ENCODE data around the gene EBF3. TPM values are rescaled to one million over a fixed set of nuclear protein-coding genes. Genes with fewer than 3 reads are reported as not detected.
A peak's percentile ranks its signal among the peaks of the same experiment; 100 is the strongest.

Gene EBF3
- total RNA-seq, 5 donors from 2014 or later (not counting 1 experiment from before 2014, with no cell fraction given): not detected

GRCh38 chr10:129888784-129889616, 75.1 kb downstream of the EBF3 start:
- ATAC-seq (replicated peaks in 1 of 4): peak in 2 of 4 experiments; percentile 23 to 37
- no peak overlapping the region for H3K4me3 Mint-ChIP-seq
- H3K9me3 Mint-ChIP-seq: no peaks in the 10 kb centered on the region
- CTCF ChIA-PET: interaction anchor here (0.5 to 1.2 kb wide), 8 partner anchors 44 to 1436 kb away, joined by 3 to 4 read pairs (median 3); no protein-coding TSS in a partner anchor
- H3K36me3 ChIP-seq (ENCODE audit: control insufficient read depth in 2 of 2, extremely low read depth in 1 of 2, insufficient read depth in 1 of 2, low read length in 1 of 2): no peaks in the 10 kb centered on the region
- no peaks in the 10 kb centered on the region for H3K36me3 Mint-ChIP-seq
- 54% methylated on average over 18 of the region's 22 CpGs for WGBS (ENCODE audit: insufficient coverage)
- no peaks in the 10 kb centered on the region for H3K9me3 ChIP-seq
- POLR2A ChIA-PET: no interaction called here
- H3K4me1 Mint-ChIP-seq: no peaks in the 10 kb centered on the region
- no peak overlapping the region for H3K4me3 ChIP-seq (ENCODE audit: control insufficient read depth in 1 of 2, extremely low read depth in 1 of 2, low read length in 1 of 2)
- H3K27ac ChIP-seq (ENCODE audit: low read length): no peak overlapping the region
- DNase-seq: peak in 22 of 35 experiments; percentile 5 to 47 (median 20)
- H3K4me1 ChIP-seq (ENCODE audit: control insufficient read depth in 1 of 2, extremely low read depth in 1 of 2, insufficient read depth in 2 of 2, low read length in 2 of 2): no peaks in the 10 kb centered on the region
- H3K27ac Mint-ChIP-seq: no peak overlapping the region
- H3K27me3 ChIP-seq (replicated peaks in 1 of 2; ENCODE audit: control insufficient read depth in 2 of 2, extremely low read depth in 1 of 2, insufficient read depth in 2 of 2, low read length in 1 of 2): peaks cover 0 to 10% of the 10 kb centered on the region in 2 experiments
- H3K27me3 Mint-ChIP-seq: peaks cover 3% of the 10 kb centered on the region in 2 donors

DNA sequence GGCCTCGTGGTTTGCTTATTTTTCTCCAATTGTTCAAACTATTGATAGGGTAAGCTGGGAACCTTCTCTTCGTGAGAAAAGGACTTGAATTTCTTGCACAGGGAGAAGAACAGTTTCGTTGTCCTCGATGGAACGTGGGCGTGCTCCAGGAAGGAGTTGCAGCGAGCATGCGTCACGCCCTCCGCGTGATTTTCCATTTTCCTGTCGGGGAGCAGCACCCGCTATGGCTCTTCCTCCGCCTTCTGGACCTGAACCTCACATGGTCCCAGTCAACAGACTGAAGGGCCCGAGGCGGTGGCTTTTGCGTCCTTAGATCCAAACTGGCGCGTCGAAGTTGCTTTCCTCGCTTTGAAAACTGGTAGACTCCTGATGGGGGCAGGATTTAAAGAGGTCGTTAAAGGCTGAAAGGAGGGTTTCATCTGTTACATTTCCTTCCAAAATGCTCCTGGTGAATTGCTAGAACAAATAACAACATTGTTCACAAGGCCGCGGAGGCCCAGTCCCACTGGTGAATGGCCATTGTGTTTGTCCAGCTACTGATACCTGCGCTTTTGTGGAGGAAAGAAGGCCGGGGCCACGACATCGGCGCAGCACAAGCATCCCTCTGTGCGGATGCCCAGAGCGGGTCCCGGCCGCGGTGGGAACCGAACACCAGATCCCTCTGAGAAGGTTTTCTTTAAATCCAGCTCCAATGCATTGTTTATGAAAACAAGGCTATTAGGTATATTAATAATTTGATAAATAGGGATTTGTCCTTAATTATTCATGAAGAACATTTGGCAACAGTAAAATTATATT, 75.9 kb downstream of the EBF3 start:
- no peaks in the 10 kb centered on the region for H3K9me3 ChIP-seq
- H3K4me1 ChIP-seq (ENCODE audit: control insufficient read depth in 1 of 2, extremely low read depth in 1 of 2, insufficient read depth in 2 of 2, low read length in 2 of 2): no peaks in the 10 kb centered on the region
- WGBS (ENCODE audit: insufficient coverage): 89% methylated on average over 32 of the region's 35 CpGs
- no peaks in the 10 kb centered on the region for H3K36me3 ChIP-seq (ENCODE audit: control insufficient read depth in 2 of 2, extremely low read depth in 1 of 2, insufficient read depth in 1 of 2, low read length in 1 of 2)
- no peak overlapping the region for H3K27ac ChIP-seq (ENCODE audit: low read length)
- no peak overlapping the region for H3K27ac Mint-ChIP-seq
- ATAC-seq (replicated peaks in 1 of 4) (no peak), DNase-seq (no peak)
- H3K9me3 Mint-ChIP-seq: no peaks in the 10 kb centered on the region
- no peaks in the 10 kb centered on the region for H3K4me1 Mint-ChIP-seq
- CTCF ChIA-PET: interaction anchor here (0.7 to 1.2 kb wide), 4 partner anchors 43 to 240 kb away, joined by 3 read pairs; no protein-coding TSS in a partner anchor
- H3K4me3 ChIP-seq (ENCODE audit: control insufficient read depth in 1 of 2, extremely low read depth in 1 of 2, low read length in 1 of 2): no peak overlapping the region
- no peak overlapping the region for H3K4me3 Mint-ChIP-seq
- POLR2A ChIA-PET: no interaction called here
- peaks cover 0 to 7% of the 10 kb centered on the region in 2 experiments for H3K27me3 ChIP-seq (replicated peaks in 1 of 2; ENCODE audit: control insufficient read depth in 2 of 2, extremely low read depth in 1 of 2, insufficient read depth in 2 of 2, low read length in 1 of 2)
- H3K36me3 Mint-ChIP-seq: no peaks in the 10 kb centered on the region
- H3K27me3 Mint-ChIP-seq: peaks cover 3% of the 10 kb centered on the region in 2 donors

GRCh38 chr10:129887381-129887905, 76.6 kb downstream of the EBF3 start:
- DNase-seq: no peak
- CTCF ChIA-PET: no interaction called here
- Histone ChIP-seq H3K36me3 (ENCODE audit: control insufficient read depth in 2 of 2, extremely low read depth in 1 of 2, insufficient read depth in 1 of 2, low read length in 1 of 2) (no peaks in the 10 kb centered on the region), H3K4me1 (ENCODE audit: control insufficient read depth in 1 of 2, extremely low read depth in 1 of 2, insufficient read depth in 2 of 2, low read length in 2 of 2) (no peaks in the 10 kb centered on the region), H3K9me3 (no peaks in the 10 kb centered on the region), H3K27ac (ENCODE audit: low read length) (no peak overlapping the region), H3K4me3 (ENCODE audit: control insufficient read depth in 1 of 2, extremely low read depth in 1 of 2, low read length in 1 of 2) (no peak overlapping the region), H3K27me3 (replicated peaks in 1 of 2; ENCODE audit: control insufficient read depth in 2 of 2, extremely low read depth in 1 of 2, insufficient read depth in 2 of 2, low read length in 1 of 2) (peaks cover 0 to 7% of the 10 kb centered on the region in 2 experiments)
- H3K4me3 Mint-ChIP-seq: no peak overlapping the region
- H3K27me3 Mint-ChIP-seq: peaks cover 3% of the 10 kb centered on the region in 2 donors
- no peaks in the 10 kb centered on the region for H3K4me1 Mint-ChIP-seq
- H3K27ac Mint-ChIP-seq: no peak overlapping the region
- ATAC-seq (replicated peaks in 1 of 4): no peak
- POLR2A ChIA-PET: interaction anchor here in 1 of 2 donors (0.6 kb wide), 1 partner anchor 11 kb away, joined by 5 read pairs; no protein-coding TSS in a partner anchor
- no peaks in the 10 kb centered on the region for H3K9me3 Mint-ChIP-seq
- 92% methylated on average over 13 of the region's 13 CpGs for WGBS (ENCODE audit: insufficient coverage)
- H3K36me3 Mint-ChIP-seq: no peaks in the 10 kb centered on the region

GRCh38 chr10:129886263-129886662, 77.8 kb downstream of the EBF3 start:
- Mint-ChIP-seq H3K4me1 (no peaks in the 10 kb centered on the region), H3K27ac (no peak overlapping the region), H3K36me3 (no peaks in the 10 kb centered on the region), H3K4me3 (no peak overlapping the region), H3K9me3 (no peaks in the 10 kb centered on the region), H3K27me3 (peaks cover 3% of the 10 kb centered on the region in 2 donors)
- Histone ChIP-seq H3K9me3 (no peaks in the 10 kb centered on the region), H3K27ac (ENCODE audit: low read length) (no peak overlapping the region), H3K36me3 (ENCODE audit: control insufficient read depth in 2 of 2, extremely low read depth in 1 of 2, insufficient read depth in 1 of 2, low read length in 1 of 2) (no peaks in the 10 kb centered on the region), H3K4me1 (ENCODE audit: control insufficient read depth in 1 of 2, extremely low read depth in 1 of 2, insufficient read depth in 2 of 2, low read length in 2 of 2) (no peaks in the 10 kb centered on the region), H3K27me3 (replicated peaks in 1 of 2; ENCODE audit: control insufficient read depth in 2 of 2, extremely low read depth in 1 of 2, insufficient read depth in 2 of 2, low read length in 1 of 2) (peaks cover 0 to 7% of the 10 kb centered on the region in 2 experiments), H3K4me3 (ENCODE audit: control insufficient read depth in 1 of 2, extremely low read depth in 1 of 2, low read length in 1 of 2) (no peak overlapping the region)
- no peak for DNase-seq
- ChIA-PET CTCF (no interaction called here), POLR2A (no interaction called here)
- no peak for ATAC-seq (replicated peaks in 1 of 4)
- WGBS (ENCODE audit: insufficient coverage): 58% methylated on average over 2 of the region's 9 CpGs

GRCh38 chr10:129885526-129885925, 78.5 kb downstream of the EBF3 start:
- Mint-ChIP-seq H3K9me3 (no peaks in the 10 kb centered on the region), H3K36me3 (no peaks in the 10 kb centered on the region), H3K4me3 (no peak overlapping the region), H3K27me3 (peaks cover 3% of the 10 kb centered on the region in 2 donors), H3K27ac (no peak overlapping the region), H3K4me1 (no peaks in the 10 kb centered on the region)
- ChIA-PET CTCF (no interaction called here), POLR2A (no interaction called here)
- Histone ChIP-seq H3K27me3 (replicated peaks in 1 of 2; ENCODE audit: control insufficient read depth in 2 of 2, extremely low read depth in 1 of 2, insufficient read depth in 2 of 2, low read length in 1 of 2) (peaks cover 0 to 7% of the 10 kb centered on the region in 2 experiments), H3K36me3 (ENCODE audit: control insufficient read depth in 2 of 2, extremely low read depth in 1 of 2, insufficient read depth in 1 of 2, low read length in 1 of 2) (no peaks in the 10 kb centered on the region), H3K4me3 (ENCODE audit: control insufficient read depth in 1 of 2, extremely low read depth in 1 of 2, low read length in 1 of 2) (no peak overlapping the region), H3K9me3 (no peaks in the 10 kb centered on the region), H3K27ac (ENCODE audit: low read length) (no peak overlapping the region), H3K4me1 (ENCODE audit: control insufficient read depth in 1 of 2, extremely low read depth in 1 of 2, insufficient read depth in 2 of 2, low read length in 2 of 2) (no peaks in the 10 kb centered on the region)
- DNase-seq (no peak), ATAC-seq (replicated peaks in 1 of 4) (no peak)
- 86% methylated on average over 5 of the region's 8 CpGs for WGBS (ENCODE audit: insufficient coverage)

DNA sequence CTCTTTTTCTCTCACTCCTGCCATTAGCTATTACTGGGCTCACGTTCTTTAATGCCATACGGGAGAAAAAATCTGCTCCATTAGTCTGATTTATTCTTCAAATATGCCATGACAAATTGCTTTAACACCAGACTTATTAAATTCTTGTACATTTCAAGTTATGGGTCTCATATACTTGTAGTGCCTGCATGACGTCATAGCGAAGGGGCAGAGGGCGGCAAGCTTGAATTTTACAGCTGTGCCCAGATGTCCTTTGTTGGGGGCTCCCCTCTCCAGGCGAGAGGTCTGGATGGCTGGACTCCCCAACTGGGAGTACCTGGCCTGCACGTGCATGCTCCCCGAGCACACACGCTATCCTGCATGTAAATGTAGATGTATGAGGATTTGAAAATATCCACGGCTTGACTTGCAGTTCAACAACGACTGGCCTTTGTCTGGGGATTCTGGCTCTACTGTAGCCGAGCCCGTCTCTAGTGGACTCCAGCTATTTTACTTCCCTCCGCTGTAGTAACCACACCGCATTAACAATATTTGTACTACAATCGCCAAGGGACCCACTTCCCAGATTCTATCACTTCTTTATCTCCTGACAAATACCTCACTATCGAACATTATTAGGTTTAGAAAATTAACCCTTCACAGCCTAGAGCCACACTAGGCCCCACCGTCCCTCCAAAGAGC, 79.5 kb downstream of the EBF3 start:
- Mint-ChIP-seq H3K27me3 (peaks cover 3 to 4% of the 10 kb centered on the region in 2 donors), H3K4me1 (no peaks in the 10 kb centered on the region), H3K36me3 (no peaks in the 10 kb centered on the region), H3K27ac (no peak overlapping the region), H3K4me3 (no peak overlapping the region), H3K9me3 (no peaks in the 10 kb centered on the region)
- DNase-seq (no peak), ATAC-seq (replicated peaks in 1 of 4) (no peak)
- no peaks in the 10 kb centered on the region for H3K4me1 ChIP-seq (ENCODE audit: control insufficient read depth in 1 of 2, extremely low read depth in 1 of 2, insufficient read depth in 2 of 2, low read length in 2 of 2)
- H3K4me3 ChIP-seq (ENCODE audit: control insufficient read depth in 1 of 2, extremely low read depth in 1 of 2, low read length in 1 of 2): no peak overlapping the region
- peaks cover 0 to 5% of the 10 kb centered on the region in 2 experiments for H3K27me3 ChIP-seq (replicated peaks in 1 of 2; ENCODE audit: control insufficient read depth in 2 of 2, extremely low read depth in 1 of 2, insufficient read depth in 2 of 2, low read length in 1 of 2)
- no peaks in the 10 kb centered on the region for H3K9me3 ChIP-seq
- 89% methylated on average over 10 of the region's 18 CpGs for WGBS (ENCODE audit: insufficient coverage)
- POLR2A ChIA-PET: no interaction called here
- CTCF ChIA-PET: interaction anchor here in 1 of 2 donors (0.6 kb wide), 1 partner anchor 34 kb away, joined by 3 read pairs; no protein-coding TSS in a partner anchor
- no peaks in the 10 kb centered on the region for H3K36me3 ChIP-seq (ENCODE audit: control insufficient read depth in 2 of 2, extremely low read depth in 1 of 2, insufficient read depth in 1 of 2, low read length in 1 of 2)
- no peak overlapping the region for H3K27ac ChIP-seq (ENCODE audit: low read length)
